WTC11 (cell line): ENCODE results near the gene ARID3C. TPM values are rescaled to one million over a fixed set of nuclear protein-coding genes. Genes with fewer than 3 reads are reported as not detected.
A peak's percentile ranks its signal among the peaks of the same experiment; 100 is the strongest.

ENCODE experiments used
- ATAC-seq: fragments of 200-7000 bp; cut with Tn5 transposase; 2 replicates; pipeline ENCODE4 v1.10.0; 2021; ENCODE audit warnings: mild to moderate bottlenecking, moderate library complexity
- CTCF ChIA-PET: fragments of 300-600 bp; sonication (Branson Sonifier 250); formaldehyde crosslinking; loops from one replicate; lab custom pipeline; 2021; ENCODE audit warnings: antibody characterized with exemption; lab: Charles Lee
- POLR2A ChIA-PET: fragments of 350-600 bp; sonication (Branson Sonifier 250); formaldehyde crosslinking; loops from one replicate; lab custom pipeline; 2021; ENCODE audit warnings: antibody characterized with exemption; lab: Charles Lee
- DNase-seq: peaks from one replicate; pipeline ENCODE4 v3.0.0; 2021; ENCODE audit warnings: low spot score
- H3K27ac Mint-ChIP-seq: 2 replicates; pipeline ENCODE4 v1.8.0; 2021; ENCODE audit warnings: mixed read lengths
- H3K27me3 Mint-ChIP-seq: 2 replicates; pipeline ENCODE4 v1.8.0; 2021; ENCODE audit warnings: low read depth, mild to moderate bottlenecking, moderate library complexity, mixed read lengths
- H3K36me3 Mint-ChIP-seq: 2 replicates; pipeline ENCODE4 v1.8.0; 2021; ENCODE audit warnings: mixed read lengths
- H3K4me1 Mint-ChIP-seq: 2 replicates; pipeline ENCODE4 v1.8.0; 2022; ENCODE audit warnings: mixed read lengths
- H3K4me3 Mint-ChIP-seq: 2 replicates; pipeline ENCODE4 v1.8.0; 2021; ENCODE audit warnings: mild to moderate bottlenecking, moderate library complexity, mixed read lengths
- H3K9me3 Mint-ChIP-seq: 2 replicates; pipeline ENCODE4 v1.8.0; 2021; ENCODE audit warnings: mixed read lengths
- EMX1 ChIP-seq: fragments of 250-450 bp; sonication (Bioruptor Pico); IDR thresholded peaks from 2 replicates; pipeline ENCODE4 v1.8.0; 2021; ENCODE audit warnings: mild to moderate bottlenecking
- ETV6 ChIP-seq: sonication (generic); formaldehyde crosslinking; IDR thresholded peaks from 2 replicates; pipeline ENCODE4 v1.8.1; 2022; ENCODE audit warnings: mild to moderate bottlenecking, missing genetic modification reagents
- IRF2 ChIP-seq: sonication (generic); formaldehyde crosslinking; IDR thresholded peaks from 2 replicates; pipeline ENCODE4 v1.8.0; 2022; ENCODE audit warnings: low read depth, missing genetic modification reagents, borderline replicate concordance
- NFE2L1 ChIP-seq: sonication (generic); formaldehyde crosslinking; IDR thresholded peaks from 2 replicates; pipeline ENCODE4 v1.8.1; 2023; ENCODE audit warnings: missing genetic modification reagents
- NFYB ChIP-seq: sonication (generic); formaldehyde crosslinking; conservative IDR thresholded peaks from 2 replicates; pipeline ENCODE4 v1.8.0; 2022; ENCODE audit warnings: low read depth, missing genetic modification reagents
- RELA ChIP-seq: sonication (generic); formaldehyde crosslinking; IDR thresholded peaks from 2 replicates; pipeline ENCODE4 v1.8.1; 2022; ENCODE audit warnings: missing genetic modification reagents, mild to moderate bottlenecking, borderline replicate concordance
- SMAD3 ChIP-seq: sonication (generic); formaldehyde crosslinking; IDR thresholded peaks from 2 replicates; pipeline ENCODE4 v1.8.0; 2022; ENCODE audit warnings: missing genetic modification reagents, mild to moderate bottlenecking, borderline replicate concordance
- SP1 ChIP-seq: sonication (generic); formaldehyde crosslinking; conservative IDR thresholded peaks from 2 replicates; pipeline ENCODE4 v1.8.1; 2022; ENCODE audit warnings: missing genetic modification reagents
- TEAD1 ChIP-seq: sonication (generic); formaldehyde crosslinking; IDR thresholded peaks from 2 replicates; pipeline ENCODE4 v1.8.0; 2022; ENCODE audit warnings: mild to moderate bottlenecking, missing genetic modification reagents
- ZNF121 ChIP-seq: sonication (generic); formaldehyde crosslinking; IDR thresholded peaks from 2 replicates; pipeline ENCODE4 v1.8.0; 2023; ENCODE audit warnings: missing genetic modification reagents
- ZNF423 ChIP-seq: fragments of 250-450 bp; sonication (Bioruptor Pico); IDR thresholded peaks from 2 replicates; pipeline ENCODE4 v2.1.2; 2022; ENCODE audit warnings: mild to moderate bottlenecking, moderate library complexity
- total RNA-seq: library from RNA; stranded (reverse); gene quantifications from 3 replicates; pipeline ENCODE4 v1.2.3, GENCODE V29; 2021
- TF ChIP-seq, protein P1 (sequence below): sonication (generic); formaldehyde crosslinking; IDR thresholded peaks from 2 replicates; pipeline ENCODE4 v1.8.1; 2023; ENCODE audit warnings: mild to moderate bottlenecking, missing genetic modification reagents, moderate library complexity
- TF ChIP-seq, protein P2 (sequence below): fragments of 250-450 bp; sonication (Bioruptor Pico); IDR thresholded peaks from 2 replicates; pipeline ENCODE4 v2.1.2; 2022; ENCODE audit warnings: mild to moderate bottlenecking, moderate library complexity
- TF ChIP-seq, protein P3 (sequence below): sonication (generic); formaldehyde crosslinking; IDR thresholded peaks from 2 replicates; pipeline ENCODE4 v1.8.1; 2023; ENCODE audit warnings: mild to moderate bottlenecking, missing genetic modification reagents, moderate library complexity
- TF ChIP-seq, protein P4 (sequence below): sonication (generic); formaldehyde crosslinking; IDR thresholded peaks from 2 replicates; pipeline ENCODE4 v1.8.1; 2022; ENCODE audit warnings: low read depth, mild to moderate bottlenecking, moderate library complexity, missing genetic modification reagents, borderline replicate concordance
- TF ChIP-seq, protein P5 (sequence below): fragments of 200-600 bp; IDR thresholded peaks from 2 replicates; pipeline ENCODE4 v1.8.0; 2022; ENCODE audit warnings: antibody characterized with exemption
- TF ChIP-seq, protein P6 (sequence below): sonication (generic); formaldehyde crosslinking; IDR thresholded peaks from 2 replicates; pipeline ENCODE4 v1.8.0; 2022; ENCODE audit warnings: mild to moderate bottlenecking, missing genetic modification reagents
- TF ChIP-seq, protein P7 (sequence below): fragments of 250-450 bp; sonication (Bioruptor Pico); IDR thresholded peaks from 2 replicates; pipeline ENCODE4 v1.9.0; 2021; ENCODE audit warnings: moderate library complexity, mild to moderate bottlenecking, inconsistent platforms, borderline replicate concordance
- TF ChIP-seq, protein P8 (sequence below): fragments of 250-450 bp; sonication (Bioruptor Pico); IDR thresholded peaks from 2 replicates; pipeline ENCODE4 v1.9.0; 2021; ENCODE audit warnings: mild to moderate bottlenecking, borderline replicate concordance
- TF ChIP-seq, protein P9 (sequence below): sonication (generic); formaldehyde crosslinking; IDR thresholded peaks from 2 replicates; pipeline ENCODE4 v1.8.1; 2022; ENCODE audit warnings: low read depth, missing genetic modification reagents, borderline replicate concordance

Gene ARID3C
- total RNA-seq, 1 experiment from 2014 or later, result 0.15 TPM

DNA sequence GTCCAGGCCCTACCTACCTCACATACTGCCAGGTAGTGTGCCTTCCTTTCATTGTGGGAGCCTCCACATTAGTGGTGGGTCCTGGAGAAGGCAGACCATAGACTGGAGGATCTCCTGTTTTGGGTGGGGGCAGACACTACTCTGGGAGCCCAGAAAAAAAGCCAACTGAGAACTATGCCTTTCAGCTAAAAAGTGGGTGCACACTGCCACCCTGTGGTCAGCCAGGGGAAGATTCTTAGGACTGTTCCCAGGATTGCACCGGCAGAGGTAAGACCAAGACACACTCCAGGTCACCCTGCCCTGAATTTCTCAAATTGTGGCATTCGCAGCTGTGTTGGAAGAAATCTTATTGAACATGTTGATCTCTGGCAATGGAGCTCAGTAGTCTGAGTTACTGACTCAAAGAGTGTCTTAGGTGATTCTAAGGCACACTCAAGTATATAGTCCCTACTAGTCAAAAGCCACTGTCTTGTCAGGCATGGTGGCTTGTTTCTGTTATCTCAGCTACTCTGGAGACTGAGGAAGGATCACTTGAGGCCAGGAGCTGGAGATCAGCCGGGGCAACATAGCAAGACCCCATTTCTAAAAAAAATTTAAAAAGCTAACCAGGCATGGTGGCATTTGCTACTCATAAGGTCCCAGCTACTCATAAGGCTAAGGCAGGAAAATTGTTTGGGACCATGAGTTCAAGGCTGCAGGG is 5.1 kb upstream of the ARID3C start:
- TF ChIP-seq, protein P1, sequence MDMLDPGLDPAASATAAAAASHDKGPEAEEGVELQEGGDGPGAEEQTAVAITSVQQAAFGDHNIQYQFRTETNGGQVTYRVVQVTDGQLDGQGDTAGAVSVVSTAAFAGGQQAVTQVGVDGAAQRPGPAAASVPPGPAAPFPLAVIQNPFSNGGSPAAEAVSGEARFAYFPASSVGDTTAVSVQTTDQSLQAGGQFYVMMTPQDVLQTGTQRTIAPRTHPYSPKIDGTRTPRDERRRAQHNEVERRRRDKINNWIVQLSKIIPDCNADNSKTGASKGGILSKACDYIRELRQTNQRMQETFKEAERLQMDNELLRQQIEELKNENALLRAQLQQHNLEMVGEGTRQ (CRISPR knock-in tag), result no peak
- TF ChIP-seq ZNF423 (CRISPR knock-in tag) (no peak), NFE2L1 (no peak), NFYB (CRISPR knock-in tag) (no peak), ETV6 (no peak), ZNF121 (peak; percentile 91), RELA (no peak), EMX1 (CRISPR knock-in tag) (no peak), IRF2 (CRISPR knock-in tag) (no peak), SMAD3 (CRISPR knock-in tag) (no peak), TEAD1 (CRISPR knock-in tag) (0 out of 2 replicates have a peak, but pooled peaks have one; percentile 15), SP1 (CRISPR knock-in tag) (peak; percentile 34; the same call in 1 of the 2 replicates)
- TF ChIP-seq, protein P2, sequence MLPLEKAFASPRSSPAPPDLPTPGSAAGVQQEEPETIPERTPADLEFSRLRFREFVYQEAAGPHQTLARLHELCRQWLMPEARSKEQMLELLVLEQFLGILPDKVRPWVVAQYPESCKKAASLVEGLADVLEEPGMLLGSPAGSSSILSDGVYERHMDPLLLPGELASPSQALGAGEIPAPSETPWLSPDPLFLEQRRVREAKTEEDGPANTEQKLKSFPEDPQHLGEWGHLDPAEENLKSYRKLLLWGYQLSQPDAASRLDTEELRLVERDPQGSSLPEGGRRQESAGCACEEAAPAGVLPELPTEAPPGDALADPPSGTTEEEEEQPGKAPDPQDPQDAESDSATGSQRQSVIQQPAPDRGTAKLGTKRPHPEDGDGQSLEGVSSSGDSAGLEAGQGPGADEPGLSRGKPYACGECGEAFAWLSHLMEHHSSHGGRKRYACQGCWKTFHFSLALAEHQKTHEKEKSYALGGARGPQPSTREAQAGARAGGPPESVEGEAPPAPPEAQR (CRISPR knock-in tag), result no peak
- TF ChIP-seq, protein P3, sequence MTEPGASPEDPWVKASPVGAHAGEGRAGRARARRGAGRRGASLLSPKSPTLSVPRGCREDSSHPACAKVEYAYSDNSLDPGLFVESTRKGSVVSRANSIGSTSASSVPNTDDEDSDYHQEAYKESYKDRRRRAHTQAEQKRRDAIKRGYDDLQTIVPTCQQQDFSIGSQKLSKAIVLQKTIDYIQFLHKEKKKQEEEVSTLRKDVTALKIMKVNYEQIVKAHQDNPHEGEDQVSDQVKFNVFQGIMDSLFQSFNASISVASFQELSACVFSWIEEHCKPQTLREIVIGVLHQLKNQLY, result no peak
- TF ChIP-seq, protein P4, sequence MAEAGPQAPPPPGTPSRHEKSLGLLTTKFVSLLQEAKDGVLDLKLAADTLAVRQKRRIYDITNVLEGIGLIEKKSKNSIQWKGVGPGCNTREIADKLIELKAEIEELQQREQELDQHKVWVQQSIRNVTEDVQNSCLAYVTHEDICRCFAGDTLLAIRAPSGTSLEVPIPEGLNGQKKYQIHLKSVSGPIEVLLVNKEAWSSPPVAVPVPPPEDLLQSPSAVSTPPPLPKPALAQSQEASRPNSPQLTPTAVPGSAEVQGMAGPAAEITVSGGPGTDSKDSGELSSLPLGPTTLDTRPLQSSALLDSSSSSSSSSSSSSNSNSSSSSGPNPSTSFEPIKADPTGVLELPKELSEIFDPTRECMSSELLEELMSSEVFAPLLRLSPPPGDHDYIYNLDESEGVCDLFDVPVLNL, result no peak
- TF ChIP-seq, protein P5, sequence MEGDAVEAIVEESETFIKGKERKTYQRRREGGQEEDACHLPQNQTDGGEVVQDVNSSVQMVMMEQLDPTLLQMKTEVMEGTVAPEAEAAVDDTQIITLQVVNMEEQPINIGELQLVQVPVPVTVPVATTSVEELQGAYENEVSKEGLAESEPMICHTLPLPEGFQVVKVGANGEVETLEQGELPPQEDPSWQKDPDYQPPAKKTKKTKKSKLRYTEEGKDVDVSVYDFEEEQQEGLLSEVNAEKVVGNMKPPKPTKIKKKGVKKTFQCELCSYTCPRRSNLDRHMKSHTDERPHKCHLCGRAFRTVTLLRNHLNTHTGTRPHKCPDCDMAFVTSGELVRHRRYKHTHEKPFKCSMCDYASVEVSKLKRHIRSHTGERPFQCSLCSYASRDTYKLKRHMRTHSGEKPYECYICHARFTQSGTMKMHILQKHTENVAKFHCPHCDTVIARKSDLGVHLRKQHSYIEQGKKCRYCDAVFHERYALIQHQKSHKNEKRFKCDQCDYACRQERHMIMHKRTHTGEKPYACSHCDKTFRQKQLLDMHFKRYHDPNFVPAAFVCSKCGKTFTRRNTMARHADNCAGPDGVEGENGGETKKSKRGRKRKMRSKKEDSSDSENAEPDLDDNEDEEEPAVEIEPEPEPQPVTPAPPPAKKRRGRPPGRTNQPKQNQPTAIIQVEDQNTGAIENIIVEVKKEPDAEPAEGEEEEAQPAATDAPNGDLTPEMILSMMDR, result peak; percentile 68
- TF ChIP-seq, protein P6, sequence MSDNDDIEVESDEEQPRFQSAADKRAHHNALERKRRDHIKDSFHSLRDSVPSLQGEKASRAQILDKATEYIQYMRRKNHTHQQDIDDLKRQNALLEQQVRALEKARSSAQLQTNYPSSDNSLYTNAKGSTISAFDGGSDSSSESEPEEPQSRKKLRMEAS (CRISPR knock-in tag), result no peak
- TF ChIP-seq, protein P7, sequence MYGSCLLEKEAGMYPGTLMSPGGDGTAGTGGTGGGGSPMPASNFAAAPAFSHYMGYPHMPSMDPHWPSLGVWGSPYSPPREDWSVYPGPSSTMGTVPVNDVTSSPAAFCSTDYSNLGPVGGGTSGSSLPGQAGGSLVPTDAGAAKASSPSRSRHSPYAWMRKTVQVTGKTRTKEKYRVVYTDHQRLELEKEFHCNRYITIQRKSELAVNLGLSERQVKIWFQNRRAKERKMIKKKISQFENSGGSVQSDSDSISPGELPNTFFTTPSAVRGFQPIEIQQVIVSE (CRISPR knock-in tag), result no peak
- TF ChIP-seq, protein P8, sequence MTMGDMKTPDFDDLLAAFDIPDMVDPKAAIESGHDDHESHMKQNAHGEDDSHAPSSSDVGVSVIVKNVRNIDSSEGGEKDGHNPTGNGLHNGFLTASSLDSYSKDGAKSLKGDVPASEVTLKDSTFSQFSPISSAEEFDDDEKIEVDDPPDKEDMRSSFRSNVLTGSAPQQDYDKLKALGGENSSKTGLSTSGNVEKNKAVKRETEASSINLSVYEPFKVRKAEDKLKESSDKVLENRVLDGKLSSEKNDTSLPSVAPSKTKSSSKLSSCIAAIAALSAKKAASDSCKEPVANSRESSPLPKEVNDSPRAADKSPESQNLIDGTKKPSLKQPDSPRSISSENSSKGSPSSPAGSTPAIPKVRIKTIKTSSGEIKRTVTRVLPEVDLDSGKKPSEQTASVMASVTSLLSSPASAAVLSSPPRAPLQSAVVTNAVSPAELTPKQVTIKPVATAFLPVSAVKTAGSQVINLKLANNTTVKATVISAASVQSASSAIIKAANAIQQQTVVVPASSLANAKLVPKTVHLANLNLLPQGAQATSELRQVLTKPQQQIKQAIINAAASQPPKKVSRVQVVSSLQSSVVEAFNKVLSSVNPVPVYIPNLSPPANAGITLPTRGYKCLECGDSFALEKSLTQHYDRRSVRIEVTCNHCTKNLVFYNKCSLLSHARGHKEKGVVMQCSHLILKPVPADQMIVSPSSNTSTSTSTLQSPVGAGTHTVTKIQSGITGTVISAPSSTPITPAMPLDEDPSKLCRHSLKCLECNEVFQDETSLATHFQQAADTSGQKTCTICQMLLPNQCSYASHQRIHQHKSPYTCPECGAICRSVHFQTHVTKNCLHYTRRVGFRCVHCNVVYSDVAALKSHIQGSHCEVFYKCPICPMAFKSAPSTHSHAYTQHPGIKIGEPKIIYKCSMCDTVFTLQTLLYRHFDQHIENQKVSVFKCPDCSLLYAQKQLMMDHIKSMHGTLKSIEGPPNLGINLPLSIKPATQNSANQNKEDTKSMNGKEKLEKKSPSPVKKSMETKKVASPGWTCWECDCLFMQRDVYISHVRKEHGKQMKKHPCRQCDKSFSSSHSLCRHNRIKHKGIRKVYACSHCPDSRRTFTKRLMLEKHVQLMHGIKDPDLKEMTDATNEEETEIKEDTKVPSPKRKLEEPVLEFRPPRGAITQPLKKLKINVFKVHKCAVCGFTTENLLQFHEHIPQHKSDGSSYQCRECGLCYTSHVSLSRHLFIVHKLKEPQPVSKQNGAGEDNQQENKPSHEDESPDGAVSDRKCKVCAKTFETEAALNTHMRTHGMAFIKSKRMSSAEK (CRISPR knock-in tag), result no peak
- TF ChIP-seq, protein P9, sequence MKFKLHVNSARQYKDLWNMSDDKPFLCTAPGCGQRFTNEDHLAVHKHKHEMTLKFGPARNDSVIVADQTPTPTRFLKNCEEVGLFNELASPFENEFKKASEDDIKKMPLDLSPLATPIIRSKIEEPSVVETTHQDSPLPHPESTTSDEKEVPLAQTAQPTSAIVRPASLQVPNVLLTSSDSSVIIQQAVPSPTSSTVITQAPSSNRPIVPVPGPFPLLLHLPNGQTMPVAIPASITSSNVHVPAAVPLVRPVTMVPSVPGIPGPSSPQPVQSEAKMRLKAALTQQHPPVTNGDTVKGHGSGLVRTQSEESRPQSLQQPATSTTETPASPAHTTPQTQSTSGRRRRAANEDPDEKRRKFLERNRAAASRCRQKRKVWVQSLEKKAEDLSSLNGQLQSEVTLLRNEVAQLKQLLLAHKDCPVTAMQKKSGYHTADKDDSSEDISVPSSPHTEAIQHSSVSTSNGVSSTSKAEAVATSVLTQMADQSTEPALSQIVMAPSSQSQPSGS (CRISPR knock-in tag), result no peak
- CTCF ChIA-PET, result interaction anchor here (0.6 to 6.7 kb wide), 33 partner anchors 9 to 230 kb away, joined by 3 to 94 read pairs (median 5); partner anchors contain the start of genes DCTN3, ENHO, GALT and IL11RA
- H3K36me3 Mint-ChIP-seq, result peaks cover 4% of the 10 kb centered on the region
- H3K27ac Mint-ChIP-seq, result peak overlapping the region; percentile 26; the same call in 1 of the 2 replicates
- H3K9me3 Mint-ChIP-seq, result no peaks in the 10 kb centered on the region
- POLR2A ChIA-PET, result interaction anchor here (1.1 to 1.2 kb wide), 2 partner anchors 9 to 12 kb away, joined by 6 to 8 read pairs; partner anchors contain the start of gene GALT
- no peak overlapping the region for H3K4me3 Mint-ChIP-seq
- H3K27me3 Mint-ChIP-seq, result peaks cover 47% of the 10 kb centered on the region
- H3K4me1 Mint-ChIP-seq, result peaks cover 34% of the 10 kb centered on the region
- ATAC-seq (peak; percentile 46), DNase-seq (peak; percentile 75)
